GM21360 (cell line): ENCODE measurements around the gene IL10RB.
A peak's percentile ranks its signal among the peaks of the same experiment; 100 is the strongest.
"Not testable (repeated sequence)": the region's sequence is repeated elsewhere in the genome, so short reads cannot be mapped to it uniquely, and the experiment has no call there.

Experiments used
- ATAC-seq: cut with Tn5 transposase; IDR thresholded peaks from one replicate; pipeline ENCODE4 v1.9.1; 2021; ENCODE audit warnings: mild to moderate bottlenecking, moderate library complexity; ENCODE audit not compliant: unreplicated experiment

IL10RB gene

GRCh38 chr21:33266050-33266788 lies at the start of gene IL10RB:
IL10RB (plus strand) TSS chr21:33266367; CDS start chr21:33266466, 99 bp downstream.
- ATAC-seq: peak; percentile 43

GRCh38 chr21:33217138-33217520 lies 49.0 kb upstream of the IL10RB start:
- ATAC-seq: no peak

GRCh38 chr21:33219300-33219699 lies 46.9 kb upstream of the IL10RB start:
- ATAC-seq: no peak

GRCh38 chr21:33219954-33220353 lies 46.2 kb upstream of the IL10RB start:
- ATAC-seq: no peak

GRCh38 chr21:33225376-33225775 lies 40.8 kb upstream of the IL10RB start:
- not testable (repeated sequence) for ATAC-seq

GRCh38 chr21:33228455-33228854 lies 37.7 kb upstream of the IL10RB start:
- ATAC-seq: no peak

GRCh38 chr21:33229099-33229783 lies 36.9 kb upstream of the IL10RB start:
- no peak for ATAC-seq

- peak; percentile 59 for ATAC-seq
These were observed 36.2 kb upstream of the IL10RB start, which contains the start of gene IFNAR2 for GRCh38 chr21:33229784-33230544. IFNAR2 (plus strand) TSS chr21:33229938; CDS start chr21:33241923, 11,985 bp downstream.

- peak; percentile 35 for ATAC-seq
These were observed 35.4 kb upstream of the IL10RB start for GRCh38 chr21:33230545-33231324.

GRCh38 chr21:33231526-33231925 lies 34.6 kb upstream of the IL10RB start:
- no peak for ATAC-seq

- ATAC-seq: no peak
These were observed 33.7 kb upstream of the IL10RB start for GRCh38 chr21:33232291-33233034.

GRCh38 chr21:33234635-33235520 lies 31.3 kb upstream of the IL10RB start:
- no peak for ATAC-seq

GRCh38 chr21:33236013-33236686 lies 30.0 kb upstream of the IL10RB start:
- no peak for ATAC-seq

- no peak for ATAC-seq
These were observed 29.4 kb upstream of the IL10RB start for GRCh38 chr21:33236766-33237165.

GRCh38 chr21:33237486-33237885 lies 28.7 kb upstream of the IL10RB start:
- no peak for ATAC-seq

GRCh38 chr21:33238146-33238545 lies 28.0 kb upstream of the IL10RB start:
- ATAC-seq: peak; percentile 11

- ATAC-seq: peak; percentile 75
These were observed 27.5 kb upstream of the IL10RB start for GRCh38 chr21:33238565-33239255.
